H1 (cell line): ENCODE results near the gene SPI1. TPM values are rescaled to one million over a fixed set of nuclear protein-coding genes. Genes with fewer than 3 reads are reported as not detected.

Source experiments
- CTCF ChIA-PET: fragments of 300-600 bp; sonication (Branson Sonifier 250); formaldehyde crosslinking; loops from one replicate; lab custom pipeline; 2021; ENCODE audit not compliant: partially characterized antibody; lab: Charles Lee
- POLR2A ChIA-PET: fragments of 300-600 bp; sonication (Branson Sonifier 250); formaldehyde crosslinking; loops from one replicate; lab custom pipeline; 2021; ENCODE audit warnings: inconsistent platforms; ENCODE audit not compliant: partially characterized antibody; lab: Charles Lee
- DNase-seq, 2 experiments: peaks; one replicate each; pipeline versions ENCODE4 v3.0.0 to v3.0.0-alpha.2; 2010 to 2022; ENCODE audit warnings: low spot score in 2 of 2, low read depth in 1 of 2, mixed read lengths in 1 of 2
- FAIRE-seq: peaks from 2 replicates; lab custom pipeline; 2011; peaks lifted over from hg19 to GRCh38; lab: Jason Lieb, UNC
- H2AFZ ChIP-seq: 2 replicates; pipeline ENCODE4 v1.8.1; 2012; ENCODE audit warnings: low read length, inconsistent platforms
- H2AK5ac ChIP-seq: 2 replicates; pipeline ENCODE4 v1.6.1; 2013; ENCODE audit warnings: low read depth, low read length
- H2BK120ac ChIP-seq: replicated peaks from 2 replicates; pipeline ENCODE3; 2013; ENCODE audit warnings: low read depth, low read length, inconsistent platforms
- H2BK12ac ChIP-seq: 2 replicates; pipeline ENCODE4 v1.6.1; 2013; ENCODE audit warnings: low read depth, low read length
- H2BK15ac ChIP-seq: 2 replicates; pipeline ENCODE4 v1.6.1; 2013; ENCODE audit warnings: low read length
- H2BK20ac ChIP-seq: 2 replicates; pipeline ENCODE4 v1.6.1; 2013; ENCODE audit warnings: low read length
- H2BK5ac ChIP-seq: 2 replicates; pipeline ENCODE4 v1.6.1; 2013; ENCODE audit warnings: low read depth, low read length
- H3K14ac ChIP-seq: 2 replicates; pipeline ENCODE4 v1.6.1; 2013; ENCODE audit warnings: inconsistent platforms; ENCODE audit not compliant: insufficient read length
- H3K18ac ChIP-seq: 2 replicates; pipeline ENCODE4 v1.6.1; 2013; ENCODE audit warnings: low read length; ENCODE audit errors: extremely low read depth
- H3K23ac ChIP-seq: 2 replicates; pipeline ENCODE4 v1.6.1; 2013; ENCODE audit warnings: inconsistent platforms; ENCODE audit not compliant: insufficient read length
- H3K23me2 ChIP-seq: 2 replicates; pipeline ENCODE4 v1.6.1; 2013; ENCODE audit warnings: low read depth, low read length
- H3K27ac ChIP-seq: 2 replicates; pipeline ENCODE4 v1.6.1; 2011; ENCODE audit warnings: low read depth, low read length, inconsistent platforms
- H3K27me3 ChIP-seq, 4 experiments: replicated peaks in 1 of 4; 1 replicate in 1 of 4; 2 replicates in 3 of 4; pipeline versions ENCODE4 v1.6.1 to v1.8.1; 2011 to 2013; ENCODE audit warnings: low read length in 3 of 4, mild to moderate bottlenecking in 3 of 4, inconsistent platforms in 2 of 4, mixed read lengths in 2 of 4, moderate library complexity in 1 of 4; ENCODE audit not compliant: control insufficient read depth in 3 of 4, insufficient read depth in 3 of 4; ENCODE audit errors: extremely low read depth in 1 of 4
- H3K36me3 ChIP-seq, 4 experiments: 2 replicates each; pipeline versions ENCODE4 v1.6.1 to v1.8.1; 2011 to 2013; ENCODE audit warnings: mild to moderate bottlenecking in 4 of 4, low read length in 3 of 4, moderate library complexity in 2 of 4, control low read depth in 1 of 4, inconsistent platforms in 1 of 4; ENCODE audit not compliant: insufficient read depth in 4 of 4, control insufficient read depth in 2 of 4
- H3K4ac ChIP-seq: replicated peaks from 2 replicates; pipeline ENCODE3; 2013; ENCODE audit warnings: low read length, low read depth, mixed read lengths, inconsistent platforms; ENCODE audit not compliant: insufficient read length
- H3K4me1 ChIP-seq, 4 experiments: replicated peaks in 1 of 4; 1 replicate in 1 of 4; 2 replicates in 3 of 4; pipeline versions ENCODE4 v1.6.1 to v1.8.1; 2011 to 2013; ENCODE audit warnings: low read length in 3 of 4, inconsistent platforms in 2 of 4, mixed read lengths in 1 of 4; ENCODE audit not compliant: insufficient read depth in 4 of 4, control insufficient read depth in 3 of 4
- H3K4me2 ChIP-seq, 2 experiments: 2 replicates each; pipeline versions ENCODE4 v1.6.1 to v1.8.1; 2011 to 2013; ENCODE audit warnings: low read depth in 2 of 2, low read length in 2 of 2, control low read depth in 1 of 2, inconsistent platforms in 1 of 2, mild to moderate bottlenecking in 1 of 2; ENCODE audit not compliant: insufficient read depth in 1 of 2
- H3K4me3 ChIP-seq, 4 experiments: fragments of 200-600, 300-600 bp in 1 of 4; sonication (generic), shearing (Covaris generic), sonication (Bioruptor Twin) in 1 of 4; 2 replicates each; pipeline versions ENCODE4 v1.5.1 to v1.8.1; 2011 to 2016; ENCODE audit warnings: low read length in 4 of 4, low read depth in 3 of 4, control low read depth in 2 of 4, inconsistent platforms in 2 of 4, mild to moderate bottlenecking in 2 of 4, mixed read lengths in 1 of 4, moderate library complexity in 1 of 4; ENCODE audit not compliant: insufficient read depth in 2 of 4; ENCODE audit errors: extremely low read depth in 1 of 4
- H3K56ac ChIP-seq: replicated peaks from 2 replicates; pipeline ENCODE3; 2013; ENCODE audit warnings: low read depth, mild to moderate bottlenecking, mixed read lengths, low read length, inconsistent platforms; ENCODE audit not compliant: insufficient read length
- H3K79me1 ChIP-seq: 2 replicates; pipeline ENCODE4 v1.6.1; 2013; ENCODE audit warnings: low read depth, low read length, control low read depth
- H3K79me2 ChIP-seq, 2 experiments: 2 replicates each; pipeline versions ENCODE4 v1.6.1 to v1.8.1; 2012 to 2013; ENCODE audit warnings: low read length in 2 of 2, mild to moderate bottlenecking in 2 of 2, inconsistent platforms in 1 of 2; ENCODE audit not compliant: insufficient read depth in 2 of 2, control insufficient read depth in 1 of 2
- H3K9ac ChIP-seq, 4 experiments: replicated peaks in 1 of 4; 1 replicate in 1 of 4; 2 replicates in 3 of 4; pipeline versions ENCODE4 v1.6.1 to v1.8.1; 2011 to 2013; ENCODE audit warnings: low read depth in 3 of 4, low read length in 3 of 4, control low read depth in 2 of 4, mild to moderate bottlenecking in 2 of 4, moderate library complexity in 2 of 4, inconsistent platforms in 1 of 4; ENCODE audit errors: extremely low read depth in 1 of 4
- H3K9me3 ChIP-seq, 2 experiments: 2 replicates each; pipeline versions ENCODE4 v1.6.1 to v1.8.1; 2012 to 2013; ENCODE audit warnings: mild to moderate bottlenecking in 2 of 2, moderate library complexity in 2 of 2, control low read depth in 1 of 2, inconsistent platforms in 1 of 2, low read depth in 1 of 2, low read length in 1 of 2, mixed read lengths in 1 of 2; ENCODE audit not compliant: insufficient read depth in 2 of 2
- H4K20me1 ChIP-seq, 2 experiments: replicated peaks in 1 of 2; 2 replicates each; pipeline versions ENCODE3 to v1.8.1; 2011 to 2013; ENCODE audit warnings: inconsistent platforms in 2 of 2, low read length in 2 of 2, mild to moderate bottlenecking in 1 of 2; ENCODE audit not compliant: insufficient read depth in 2 of 2, control insufficient read depth in 1 of 2
- H4K5ac ChIP-seq: 2 replicates; pipeline ENCODE4 v1.6.1; 2013; ENCODE audit warnings: low read length, low read depth, mixed read lengths, inconsistent platforms; ENCODE audit not compliant: insufficient read length
- H4K8ac ChIP-seq: 2 replicates; pipeline ENCODE4 v1.8.0; 2013; ENCODE audit warnings: mild to moderate bottlenecking, moderate library complexity, low read length, inconsistent platforms; ENCODE audit not compliant: insufficient read depth; ENCODE audit errors: extremely low read depth
- H4K91ac ChIP-seq: replicated peaks from 2 replicates; pipeline ENCODE3; 2013; ENCODE audit warnings: low read length, mixed read lengths, inconsistent platforms; ENCODE audit not compliant: insufficient read length
- FOSL1 ChIP-seq: IDR thresholded peaks from 2 replicates; pipeline ENCODE4 v1.6.1; 2011; ENCODE audit warnings: mild to moderate bottlenecking, low read depth, low read length, moderate library complexity; ENCODE audit not compliant: insufficient read depth
- GTF2F1 ChIP-seq: IDR thresholded peaks from 2 replicates; pipeline ENCODE4 v1.6.1; 2012; ENCODE audit warnings: low read depth, low read length, improper control_type of control experiment, borderline replicate concordance
- HDAC2 ChIP-seq, 2 experiments: fragments of 300-600 bp in 1 of 2; sonication (generic) in 1 of 2; IDR thresholded peaks; 2 replicates each; pipeline ENCODE4 v1.6.1; 2011 to 2012; ENCODE audit warnings: low read depth in 2 of 2, low read length in 2 of 2, mild to moderate bottlenecking in 2 of 2, moderate library complexity in 2 of 2, borderline replicate concordance in 1 of 2, inconsistent platforms in 1 of 2
- WGBS, 2 experiments: shearing (Covaris generic) in 1 of 2; methylation state at CpG; one replicate each; pipeline versions ENCODE4 v1.1.6 to v1.1.7; 2013 to 2015; ENCODE audit warnings: low lambda C conversion rate in 2 of 2, mixed read lengths in 2 of 2, inconsistent platforms in 1 of 2, low coverage in 1 of 2, missing lambda C conversion rate in 1 of 2; ENCODE audit not compliant: insufficient replicate concordance in 2 of 2, insufficient coverage in 1 of 2, insufficient read length in 1 of 2; ENCODE audit errors: extremely low coverage in 1 of 2, missing lambda C conversion rate in 1 of 2; 5-methylcytosine and 5-hydroxymethylcytosine counted together
- polyA plus RNA-seq, 7 experiments: library from polyadenylated mRNA; depleted of rRNA in 3 of 7; stranded (reverse) in 5 of 7; unstranded in 2 of 7; fragments of >200 nt in 5 of 7; fragments of 200-250 nt in 2 of 7; gene quantifications; 1 replicate in 5 of 7; 2 replicates in 1 of 7; 4 replicates in 1 of 7; pipeline versions ENCODE4 v1.2.1 to v1.2.3, GENCODE V29; 2011 to 2013; ENCODE audit warnings: missing spikeins in 2 of 7, mixed read lengths in 2 of 7
- total RNA-seq: library from RNA; stranded (reverse); fragmentation: NEBNext Ultra II Directional; extraction: Animal tissue kit (Norgen Biotek cat#: 25700); gene quantifications from 2 replicates; pipeline ENCODE4 v1.2.1, GENCODE V29; 2021
- TF ChIP-seq, protein P1 (sequence below): IDR thresholded peaks from 2 replicates; pipeline ENCODE4 v1.6.1; 2012; ENCODE audit warnings: inconsistent platforms

The SPI1 gene
- total and polyA plus RNA-seq, 2 of the 8 experiments (the other 6 are each of a cell fraction or from before 2014, with no cell fraction given): 0.12 TPM; not detected in 1

DNA sequence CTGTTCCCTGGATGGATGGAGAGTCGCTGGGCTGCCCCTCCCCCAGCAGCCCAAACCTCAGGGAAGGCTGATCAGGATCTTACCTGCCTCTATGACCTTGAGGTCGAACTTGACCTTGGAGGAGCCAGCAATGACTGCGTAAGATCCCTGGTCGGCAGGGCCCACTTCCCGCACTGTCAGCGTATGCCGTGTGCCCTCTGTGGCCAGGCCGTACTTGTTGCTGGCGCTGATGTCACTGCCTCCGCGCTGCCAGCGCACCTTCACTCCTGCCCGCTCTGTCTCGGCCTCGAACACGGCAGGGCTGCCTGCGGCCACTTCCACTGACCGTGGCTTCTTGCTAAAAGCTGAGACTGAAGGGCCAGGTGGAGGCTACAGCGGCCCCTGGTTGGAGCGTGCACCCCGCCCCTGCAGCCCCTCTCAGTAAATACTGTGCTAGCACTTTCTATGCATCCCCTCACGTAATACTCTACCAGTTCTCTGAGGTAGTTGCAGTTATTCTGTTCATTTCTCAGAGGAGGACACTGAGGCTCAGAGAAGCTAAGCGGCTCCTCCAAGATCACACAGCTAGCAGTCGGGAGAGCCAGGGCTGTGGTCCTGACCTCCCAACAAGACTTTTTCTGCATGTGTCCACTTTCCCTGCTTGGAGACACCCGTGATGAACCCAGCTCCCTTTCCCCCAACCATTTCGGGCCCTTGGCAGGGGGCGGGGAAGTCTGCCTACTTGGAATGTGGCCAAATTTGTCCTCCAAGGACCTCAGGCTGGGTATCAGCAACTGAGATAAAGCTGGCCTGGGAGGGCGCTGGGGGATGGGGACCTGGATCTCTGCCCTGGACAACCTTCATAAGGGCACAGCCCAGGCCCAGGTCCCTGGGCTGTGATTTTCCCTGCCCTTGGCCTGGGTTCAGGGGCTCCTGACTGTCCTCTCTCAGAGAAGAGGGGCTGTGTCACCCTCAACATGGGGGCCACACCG is 26.9 kb downstream of the SPI1 start:
- WGBS, 2 experiments: 90% methylated on average over 29 of the region's 29 CpGs; no CpG with 5 or more reads in 1 of the 2 experiments
- Histone ChIP-seq H3K23ac (no peak overlapping the region), H3K18ac (peak overlapping the region; percentile 10; the same call in 1 of the 2 replicates), H2BK15ac (no peak overlapping the region), H3K9ac (no peak overlapping the region), H2BK12ac (no peak overlapping the region)
- CTCF ChIA-PET: interaction anchor here (0.6 to 5.9 kb wide), 16 partner anchors 15 to 173 kb away, joined by 3 to 35 read pairs (median 5); partner anchors contain the start of genes ACP2, ARFGAP2 and NR1H3
- TF ChIP-seq, protein P1, sequence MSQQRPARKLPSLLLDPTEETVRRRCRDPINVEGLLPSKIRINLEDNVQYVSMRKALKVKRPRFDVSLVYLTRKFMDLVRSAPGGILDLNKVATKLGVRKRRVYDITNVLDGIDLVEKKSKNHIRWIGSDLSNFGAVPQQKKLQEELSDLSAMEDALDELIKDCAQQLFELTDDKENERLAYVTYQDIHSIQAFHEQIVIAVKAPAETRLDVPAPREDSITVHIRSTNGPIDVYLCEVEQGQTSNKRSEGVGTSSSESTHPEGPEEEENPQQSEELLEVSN: no peak
- TF ChIP-seq HDAC2 (IDR thresholded peaks at IDR 0.05; ENCODE audit: borderline replicate concordance in 1 of 2, low read depth in 2 of 2, low read length in 2 of 2): no peak
- TF ChIP-seq GTF2F1: no peak
- no peak for TF ChIP-seq FOSL1
- TF ChIP-seq, all 59 proteins: peak for 0
- H3K23me2 ChIP-seq: peaks cover 5% of the 10 kb centered on the region; the same call in 1 of the 2 replicates
- H3K9me3 ChIP-seq: 0 out of 4 replicates have a peak, but pooled peaks cover 0 to 3% of the 10 kb centered on the region in 2 experiments
- no peak overlapping the region for H3K4me3 ChIP-seq
- H4K91ac ChIP-seq: no peak overlapping the region
- H3K79me2 ChIP-seq: no peaks in the 10 kb centered on the region
- no peak overlapping the region for H2BK120ac ChIP-seq
- DNase-seq (no peak), FAIRE-seq (no peak)
- H2BK5ac ChIP-seq: peak overlapping the region; percentile 44; the same call in 1 of the 2 replicates
- H2BK20ac ChIP-seq: no peak overlapping the region
- peaks cover 0 to 12% (median 5%) of the 10 kb centered on the region in 4 experiments; a peak in 6 of 7 replicates for H3K4me1 ChIP-seq
- 0 out of 2 replicates have a peak overlapping the region, but pooled peaks have one; percentile 31 for H4K8ac ChIP-seq
- no peak overlapping the region for H3K27ac ChIP-seq
- no peaks in the 10 kb centered on the region for H3K27me3 ChIP-seq
- POLR2A ChIA-PET: interaction anchor here (1.3 kb wide), 1 partner anchor 103 kb away, joined by 5 read pairs; the partner anchor contains the start of gene ACP2
- no peak overlapping the region for H3K56ac ChIP-seq
- H3K36me3 ChIP-seq: no peaks in the 10 kb centered on the region
- H3K4ac ChIP-seq: peak overlapping the region; percentile 49
- H4K5ac ChIP-seq: no peak overlapping the region
- no peak overlapping the region for H2AFZ ChIP-seq
- H4K20me1 ChIP-seq: peaks cover 0 to 7% of the 10 kb centered on the region in 2 experiments
- H2AK5ac ChIP-seq: no peak overlapping the region
- no peak overlapping the region for H3K14ac ChIP-seq
- H3K79me1 ChIP-seq: no peaks in the 10 kb centered on the region
- no peak overlapping the region for H3K4me2 ChIP-seq
